Right renal pelvis (tissue), 4 donors: ENCODE measurements around the gene NBR1. TPM values are rescaled to one million over a fixed set of nuclear protein-coding genes. Genes with fewer than 3 reads are reported as not detected.
"Not testable (repeated sequence)": the region's sequence is repeated elsewhere in the genome, so short reads cannot be mapped to it uniquely, and the experiment has no call there.

Experiments
- DNase-seq, 4 donors: peaks; one replicate each; pipeline ENCODE4 v3.0.0-alpha.2; 2013; ENCODE audit warnings: low read depth in 4 of 4, low spot score in 3 of 4, missing footprints in 1 of 4
- polyA plus RNA-seq, 4 donors: library from polyadenylated mRNA; unstranded; fragments of 120-200 nt; gene quantifications; one replicate each; pipeline ENCODE4 v1.2.1, GENCODE V29; 2013; ENCODE audit not compliant: insufficient read length in 4 of 4

NBR1 gene
- polyA plus RNA-seq, 4 donors: 111 to 136 (median 130) TPM

DNA sequence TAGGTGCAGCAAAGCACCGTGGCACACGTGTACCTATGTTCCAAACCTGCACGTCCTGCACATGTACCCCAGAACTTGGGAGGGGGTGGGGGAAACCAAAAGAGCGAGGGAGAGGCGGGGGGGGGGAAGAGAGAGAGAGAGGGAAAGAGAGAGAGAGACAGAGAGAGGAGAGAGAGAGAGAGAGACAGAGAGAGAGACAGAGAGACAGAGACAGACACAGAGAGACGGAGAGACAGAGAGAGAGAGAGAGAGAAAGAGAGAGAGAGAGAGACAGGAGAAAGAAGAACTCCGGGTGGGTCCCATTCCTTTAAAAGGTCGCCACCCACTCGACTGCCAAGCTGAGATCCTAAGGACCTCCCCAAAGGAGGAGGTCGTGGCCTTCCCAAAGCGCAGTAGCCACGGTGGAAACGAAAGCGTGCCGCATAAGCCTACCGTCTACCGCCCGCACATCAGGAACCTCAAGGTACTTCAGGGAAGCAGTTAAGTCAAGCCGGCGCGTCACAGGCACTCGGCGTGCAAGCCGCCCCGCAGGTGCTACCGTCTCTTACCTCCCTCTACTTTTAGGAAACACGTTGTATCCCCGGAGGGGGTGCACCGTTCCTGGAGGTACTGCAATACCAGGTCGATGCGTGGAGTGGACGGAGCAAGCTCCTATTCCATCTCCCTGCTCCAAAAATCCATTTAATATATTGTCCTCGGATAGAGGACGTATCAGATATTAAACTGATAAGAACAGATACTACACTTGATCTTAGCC, 69.8 kb downstream of the NBR1 start:
- DNase-seq: not testable (repeated sequence)

DNA sequence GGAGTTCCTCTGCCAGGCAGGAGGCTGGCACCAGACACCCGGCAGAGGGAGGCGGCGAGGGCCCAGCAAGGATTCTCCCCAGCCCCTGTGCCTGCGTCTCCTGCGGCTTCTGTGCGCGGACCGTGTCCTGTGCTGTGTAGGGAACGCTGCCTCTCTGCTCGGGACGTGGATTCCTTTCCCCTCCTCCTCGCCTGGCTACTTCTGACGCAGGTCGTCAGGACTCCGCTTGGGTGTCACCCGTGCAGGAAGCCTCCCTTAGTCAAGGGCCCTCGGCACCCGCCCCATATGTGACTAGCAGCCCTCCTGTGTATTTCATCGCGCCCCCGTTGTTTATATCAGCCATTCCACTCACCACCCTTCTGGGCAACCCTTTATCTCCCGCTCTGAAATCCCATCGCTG, 75.4 kb downstream of the NBR1 start:
- DNase-seq: not testable (repeated sequence)

Other genes starting within 250 kb of the NBR1 start
- 10 to 100 TPM; 47.6 to 56.2 (median 52.2) TPM for gene AARSD1, start 206.8 kb upstream of the NBR1 start, polyA plus RNA-seq
- gene PTGES3L, start 191.1 kb upstream of the NBR1 start, polyA plus RNA-seq: 1 to 10 TPM; 2.1 to 2.4 (median 2.2) TPM
- gene RUNDC1, start 190.6 kb upstream of the NBR1 start, polyA plus RNA-seq: 10 to 100 TPM; 15.4 to 17.0 (median 15.8) TPM
- gene RPL27, start 172.8 kb upstream of the NBR1 start, polyA plus RNA-seq: 1,000 to 10,000 TPM; 1,352 to 1,628 (median 1,460) TPM
- 10 to 100 TPM in 3 of 4 donors, 1 to 10 TPM in 1; 7.8 to 13.5 (median 10.6) TPM for gene IFI35, start 164.4 kb upstream of the NBR1 start, polyA plus RNA-seq
- 100 to 1,000 TPM; 112 to 143 (median 120) TPM for gene VAT1, start 148.8 kb upstream of the NBR1 start, polyA plus RNA-seq
- 1 to 10 TPM; 2.9 to 3.8 (median 3.6) TPM for gene RND2, start 146.0 kb upstream of the NBR1 start, polyA plus RNA-seq
- gene BRCA1, start 45.9 kb upstream of the NBR1 start, polyA plus RNA-seq: 10 to 100 TPM; 13.0 to 16.1 (median 15.5) TPM
- 10 to 100 TPM; 13.6 to 20.1 (median 14.1) TPM for gene TMEM106A, start 40.7 kb downstream of the NBR1 start, polyA plus RNA-seq
- 1 to 10 TPM; 6.2 to 9.3 (median 7.2) TPM for gene CCDC200, start 57.4 kb downstream of the NBR1 start, polyA plus RNA-seq
- gene RNU2-1, start 62.8 kb downstream of the NBR1 start, polyA plus RNA-seq: 1 to 10 TPM in 1 of 4 donors, under 1 TPM in 1, not detected in 2; 0.40 to 1.6 TPM
- 10 to 100 TPM in 2 of 4 donors, 1 to 10 TPM in 2; 8.7 to 16.8 (median 10.2) TPM for gene ARL4D, start 227.8 kb downstream of the NBR1 start, polyA plus RNA-seq